ENCODE results near the gene EPHA4. TPM values are rescaled to one million over a fixed set of nuclear protein-coding genes. Genes with fewer than 3 reads are reported as not detected.

EPHA4 gene
- polyA plus RNA-seq, 1 of the 3 experiments (the other 2 are of a cell fraction): 0.90 TPM

DNA sequence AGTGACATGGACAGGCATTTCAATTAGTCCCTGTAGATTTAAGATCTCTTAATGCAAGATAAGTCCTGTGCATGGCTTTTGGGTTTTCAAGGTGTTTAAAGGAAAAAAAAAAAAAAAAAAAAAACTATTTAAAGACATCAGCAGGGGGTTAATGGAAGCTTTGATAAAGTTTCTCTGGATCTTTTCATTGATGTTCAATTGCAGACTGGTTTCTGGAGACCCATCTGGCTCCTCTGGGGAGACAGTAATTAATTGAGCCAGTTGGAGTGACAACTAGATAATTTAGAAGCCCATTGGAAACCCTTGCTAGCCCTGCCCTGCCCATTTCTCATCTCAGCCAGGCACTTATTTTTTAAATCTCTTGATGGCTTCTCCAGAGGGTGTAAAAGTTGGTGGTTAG lies 98.7 kb downstream of the EPHA4 start (continued):
- TF ChIP-seq, protein P1, sequence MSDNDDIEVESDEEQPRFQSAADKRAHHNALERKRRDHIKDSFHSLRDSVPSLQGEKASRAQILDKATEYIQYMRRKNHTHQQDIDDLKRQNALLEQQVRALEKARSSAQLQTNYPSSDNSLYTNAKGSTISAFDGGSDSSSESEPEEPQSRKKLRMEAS (IDR thresholded peaks at IDR 0.05; ENCODE audit: low read depth): no peak
- no peak for TF ChIP-seq GABPA (IDR thresholded peaks at IDR 0.05; ENCODE audit: low read depth)
- TF ChIP-seq USF1 (IDR thresholded peaks at IDR 0.05; ENCODE audit: borderline replicate concordance, low read depth): no peak
- no peak for TF ChIP-seq TEAD4 (IDR thresholded peaks at IDR 0.05; ENCODE audit: borderline replicate concordance, insufficient read depth)
- no peak for TF ChIP-seq EZH2phosphoT487 (IDR thresholded peaks at IDR 0.05; ENCODE audit: borderline replicate concordance, low read depth)

DNA sequence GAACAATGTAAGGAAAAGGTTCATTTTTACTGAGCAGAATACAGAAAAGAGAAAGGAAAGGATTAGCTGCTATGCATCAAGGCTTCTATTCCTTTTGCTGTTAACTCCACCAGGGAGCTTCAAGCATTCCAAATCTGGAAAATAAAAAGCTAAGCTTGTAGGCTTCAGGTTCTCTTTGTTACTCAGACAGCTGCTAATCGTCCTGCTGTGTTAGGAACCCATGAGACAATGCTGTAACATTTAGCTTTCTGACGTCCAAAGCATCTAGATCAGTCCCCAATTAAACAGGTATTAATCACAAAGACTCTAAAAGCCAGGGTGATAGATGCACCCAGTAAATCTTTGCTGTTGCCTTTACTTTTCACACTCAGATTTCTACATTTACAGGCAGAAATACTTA lies 103.8 kb downstream of the EPHA4 start:
- Histone ChIP-seq H3K79me2 (ENCODE audit: insufficient read depth) (no peaks in the 10 kb centered on the region), H3K36me3 (replicated peaks in 1 of 2; ENCODE audit: control insufficient read depth in 1 of 2, insufficient read depth in 2 of 2, low read length in 1 of 2) (no peaks in the 10 kb centered on the region), H3K27me3 (ENCODE audit: insufficient read depth) (no peaks in the 10 kb centered on the region), H4K20me1 (ENCODE audit: insufficient read depth) (no peaks in the 10 kb centered on the region), H3K9me2 (no peaks in the 10 kb centered on the region), H3K4me1 (ENCODE audit: control insufficient read depth in 1 of 2, insufficient read depth in 2 of 2, low read depth in 1 of 2, low read length in 1 of 2) (no peaks in the 10 kb centered on the region), H3F3A (replicated peaks; ENCODE audit: insufficient read depth) (no peaks in the 10 kb centered on the region), H3K9ac (no peak overlapping the region), H3K4me3 (ENCODE audit: low read depth in 2 of 2, low read length in 1 of 2) (no peak overlapping the region), H3K9me3 (no peaks in the 10 kb centered on the region), H3K27ac (ENCODE audit: low read depth in 2 of 2, low read length in 1 of 2) (no peak overlapping the region), H3K4me2 (no peak overlapping the region), H2AFZ (ENCODE audit: low read depth) (no peak overlapping the region)
- WGBS (ENCODE audit: low lambda C conversion rate): 0% methylated on average over 2 of the region's 2 CpGs
- POLR2A ChIA-PET: no interaction called here
- CTCF ChIA-PET: no interaction called here
- DNase-seq: no peak
- TF ChIP-seq FOXM1 (IDR thresholded peaks at IDR 0.05; ENCODE audit: low read depth): no peak
- no peak for TF ChIP-seq MXI1 (IDR thresholded peaks at IDR 0.05; ENCODE audit: low read depth, low read length)
- TF ChIP-seq CHD2 (IDR thresholded peaks at IDR 0.05; ENCODE audit: low read length, partially characterized antibody): no peak
- no peak for TF ChIP-seq EZH2phosphoT487 (IDR thresholded peaks at IDR 0.05; ENCODE audit: borderline replicate concordance, low read depth)
- TF ChIP-seq GABPA (IDR thresholded peaks at IDR 0.05; ENCODE audit: low read depth): no peak
- no peak for TF ChIP-seq FOSL2 (IDR thresholded peaks at IDR 0.05; ENCODE audit: borderline replicate concordance, low read depth)
- TF ChIP-seq ZBTB33 (IDR thresholded peaks at IDR 0.05; ENCODE audit: borderline replicate concordance, low read depth): no peak
- no peak for TF ChIP-seq POLR2AphosphoS5 (IDR thresholded peaks at IDR 0.05; ENCODE audit: low read depth, low read length)
- TF ChIP-seq NRF1 (IDR thresholded peaks at IDR 0.05; ENCODE audit: low read depth, low read length): no peak
- TF ChIP-seq TCF12 (IDR thresholded peaks at IDR 0.05): no peak
- no peak for TF ChIP-seq RCOR1 (IDR thresholded peaks at IDR 0.05; ENCODE audit: low read length)

DNA sequence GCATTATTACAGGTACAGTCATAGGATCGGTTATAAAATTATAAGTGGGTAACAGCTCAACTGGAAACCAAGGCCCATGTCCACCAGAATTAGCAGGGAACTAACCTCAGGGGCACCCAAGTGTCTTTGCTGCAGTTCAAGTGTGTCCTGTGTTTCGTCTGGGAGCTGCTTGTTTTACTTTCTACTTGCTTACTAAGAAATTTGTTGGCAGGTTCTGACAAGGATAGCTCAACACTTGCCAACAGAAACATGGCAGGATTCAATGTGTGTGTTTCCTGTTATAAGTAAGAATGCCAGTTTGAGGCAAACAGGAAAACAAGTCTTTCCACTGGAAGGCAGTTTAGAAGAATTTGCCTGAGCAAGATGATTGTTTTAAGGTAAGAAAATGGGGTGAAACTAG lies 104.5 kb downstream of the EPHA4 start:
- Histone ChIP-seq H3K4me2 (no peak overlapping the region), H3K27ac (ENCODE audit: low read depth in 2 of 2, low read length in 1 of 2) (no peak overlapping the region), H3K27me3 (ENCODE audit: insufficient read depth) (no peaks in the 10 kb centered on the region), H2AFZ (ENCODE audit: low read depth) (no peak overlapping the region), H3K9me2 (no peaks in the 10 kb centered on the region), H4K20me1 (ENCODE audit: insufficient read depth) (no peaks in the 10 kb centered on the region), H3K9ac (no peak overlapping the region), H3K9me3 (no peaks in the 10 kb centered on the region), H3K36me3 (replicated peaks in 1 of 2; ENCODE audit: control insufficient read depth in 1 of 2, insufficient read depth in 2 of 2, low read length in 1 of 2) (no peaks in the 10 kb centered on the region), H3K4me3 (ENCODE audit: low read depth in 2 of 2, low read length in 1 of 2) (no peak overlapping the region), H3F3A (replicated peaks; ENCODE audit: insufficient read depth) (no peaks in the 10 kb centered on the region), H3K79me2 (ENCODE audit: insufficient read depth) (no peaks in the 10 kb centered on the region), H3K4me1 (ENCODE audit: control insufficient read depth in 1 of 2, insufficient read depth in 2 of 2, low read depth in 1 of 2, low read length in 1 of 2) (no peaks in the 10 kb centered on the region)
- WGBS (ENCODE audit: low lambda C conversion rate): 0% methylated on average over 2 of the region's 2 CpGs
- ChIA-PET POLR2A (no interaction called here), CTCF (no interaction called here)
- no peak for DNase-seq
- no peak for TF ChIP-seq RAD21 (IDR thresholded peaks at IDR 0.05; ENCODE audit: low read length)
